Activated T-cell treated with anti-CD3 and anti-CD28 coated beads, Interleukin-2, amount 50 U/mL, for 48 hours (primary cell): ENCODE results near the gene EFEMP1.
"Not testable (repeated sequence)": the region's sequence is repeated elsewhere in the genome, so short reads cannot be mapped to it uniquely, and the experiment has no call there.

Source experiments
- DNase-seq, 2 experiments: peaks; one replicate each; pipeline ENCODE4 v3.0.0-alpha.2; 2020

Gene EFEMP1

GRCh38 chr2:55862673-55863390 lies 60.8 kb downstream of the EFEMP1 start:
- no peak for DNase-seq

DNA sequence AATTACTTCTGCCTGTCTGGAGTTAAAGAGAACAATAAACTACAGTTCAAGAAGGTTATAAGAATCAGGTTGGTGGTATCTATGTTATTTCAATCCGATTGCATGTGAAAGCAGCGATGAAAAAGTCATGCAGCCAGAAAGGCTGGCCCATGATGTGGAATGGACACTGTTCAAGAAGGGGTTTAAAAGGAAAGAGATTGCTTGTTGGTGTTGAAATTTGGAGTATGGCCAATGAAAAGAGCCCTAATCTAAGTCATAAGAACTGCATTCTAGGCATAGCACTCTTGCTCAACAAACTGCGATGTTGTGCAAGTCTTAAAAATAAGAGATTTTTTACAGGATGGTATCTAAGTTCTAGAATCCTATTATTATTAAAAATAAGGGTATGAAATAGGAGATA lies 61.3 kb downstream of the EFEMP1 start:
- no peak for DNase-seq

- DNase-seq: no peak
Measured at GRCh38 chr2:55861733-55862132, 61.8 kb downstream of the EFEMP1 start.

DNA sequence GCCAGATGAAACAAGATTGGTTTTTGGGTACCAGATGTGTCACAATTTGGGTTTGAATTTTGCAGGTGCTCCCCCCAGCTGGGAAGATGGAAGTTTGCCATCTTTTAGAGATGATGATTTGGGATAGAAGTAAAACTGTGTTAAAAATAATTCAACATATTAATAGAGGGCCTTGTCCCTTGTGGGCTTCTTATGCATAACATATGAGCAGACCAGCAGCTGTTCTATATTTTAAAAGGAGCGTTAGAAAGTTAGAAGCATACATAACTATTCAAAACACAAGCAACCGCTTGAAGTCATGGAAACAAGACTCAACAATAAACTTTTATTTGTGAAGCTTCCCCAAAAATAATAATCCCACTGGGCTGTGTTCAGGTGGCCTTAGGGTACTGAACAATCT lies 62.8 kb downstream of the EFEMP1 start:
- no peak for DNase-seq

DNA sequence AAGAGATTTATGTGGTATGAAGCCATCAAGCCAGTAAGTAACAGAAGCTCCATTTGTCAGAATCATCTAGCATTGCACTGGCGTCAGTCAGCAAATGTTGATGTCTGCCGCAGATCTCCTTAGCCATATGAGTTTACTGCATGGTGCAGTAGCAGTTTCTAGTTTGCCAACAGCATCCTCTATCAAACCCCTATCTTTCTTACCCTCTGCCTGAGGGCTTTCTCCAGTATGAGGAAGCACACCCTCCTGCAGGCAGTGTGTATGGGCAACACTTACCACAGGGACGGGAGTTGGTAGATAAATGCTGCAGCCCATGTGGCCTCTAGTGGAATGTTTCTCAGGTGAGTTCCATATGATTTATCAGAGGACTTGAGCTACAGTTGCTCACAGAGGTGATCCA lies 63.7 kb downstream of the EFEMP1 start:
- DNase-seq: no peak

DNA sequence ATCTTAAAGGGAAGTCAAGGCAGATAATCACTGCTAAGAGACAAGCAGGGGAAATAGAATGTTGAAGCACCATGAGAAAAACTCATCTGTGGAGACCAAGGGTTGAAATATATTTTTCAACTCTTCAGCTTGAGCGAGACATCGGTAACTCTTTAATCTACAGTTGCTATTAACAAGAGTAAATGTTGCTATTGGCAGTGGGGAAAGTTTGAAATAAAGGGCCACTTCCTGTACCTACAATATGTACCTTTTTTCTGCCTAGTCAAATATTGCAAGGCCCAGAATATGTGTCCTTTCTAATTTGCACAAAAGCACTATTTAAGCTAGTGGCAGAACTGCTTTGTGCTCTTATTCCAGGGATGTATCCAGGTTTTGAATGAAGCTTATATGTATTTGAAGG lies 65.8 kb downstream of the EFEMP1 start:
- no peak for DNase-seq

- no peak for DNase-seq
Measured at GRCh38 chr2:55856936-55857335, 66.6 kb downstream of the EFEMP1 start.

GRCh38 chr2:55848096-55848495 lies 75.5 kb downstream of the EFEMP1 start:
- no peak for DNase-seq

GRCh38 chr2:55846426-55846825 lies 77.2 kb downstream of the EFEMP1 start:
- DNase-seq: no peak

DNA sequence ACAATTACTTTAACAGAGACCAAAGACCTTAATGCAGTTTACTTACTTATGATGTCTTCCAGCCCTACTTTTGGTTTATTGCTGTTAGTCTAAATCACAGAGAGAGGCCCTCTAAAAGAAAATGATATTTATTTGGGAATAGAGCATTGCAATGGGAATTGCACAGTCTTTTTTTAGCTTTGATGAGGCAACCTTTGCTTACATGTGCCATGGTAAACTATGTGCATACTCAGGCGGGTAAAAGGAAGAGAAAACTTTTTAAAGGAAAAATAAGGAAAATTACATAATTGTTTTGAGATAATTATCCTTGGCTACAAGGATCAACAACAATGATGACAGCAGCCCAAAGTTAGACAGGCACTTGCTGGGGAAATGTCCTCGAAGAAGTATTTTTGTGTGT lies 78.6 kb downstream of the EFEMP1 start:
- no peak for DNase-seq

DNA sequence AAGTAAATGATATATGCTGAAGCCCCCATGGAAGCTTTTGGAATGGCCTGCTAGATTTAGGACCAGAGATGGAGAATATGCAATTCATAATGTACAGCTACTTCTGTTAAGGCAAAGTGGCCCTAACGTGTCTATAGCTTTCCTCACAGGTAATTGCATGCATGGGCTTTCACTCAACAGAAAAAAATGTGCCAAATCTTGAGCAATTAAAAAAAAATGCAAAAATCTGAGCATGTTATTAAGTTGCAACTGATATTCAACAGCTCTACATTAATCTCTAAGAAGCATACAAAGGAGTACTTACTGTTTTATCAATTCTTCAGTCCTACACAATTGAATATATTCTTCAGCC lies 79.6 kb downstream of the EFEMP1 start:
- no peak for DNase-seq

DNA sequence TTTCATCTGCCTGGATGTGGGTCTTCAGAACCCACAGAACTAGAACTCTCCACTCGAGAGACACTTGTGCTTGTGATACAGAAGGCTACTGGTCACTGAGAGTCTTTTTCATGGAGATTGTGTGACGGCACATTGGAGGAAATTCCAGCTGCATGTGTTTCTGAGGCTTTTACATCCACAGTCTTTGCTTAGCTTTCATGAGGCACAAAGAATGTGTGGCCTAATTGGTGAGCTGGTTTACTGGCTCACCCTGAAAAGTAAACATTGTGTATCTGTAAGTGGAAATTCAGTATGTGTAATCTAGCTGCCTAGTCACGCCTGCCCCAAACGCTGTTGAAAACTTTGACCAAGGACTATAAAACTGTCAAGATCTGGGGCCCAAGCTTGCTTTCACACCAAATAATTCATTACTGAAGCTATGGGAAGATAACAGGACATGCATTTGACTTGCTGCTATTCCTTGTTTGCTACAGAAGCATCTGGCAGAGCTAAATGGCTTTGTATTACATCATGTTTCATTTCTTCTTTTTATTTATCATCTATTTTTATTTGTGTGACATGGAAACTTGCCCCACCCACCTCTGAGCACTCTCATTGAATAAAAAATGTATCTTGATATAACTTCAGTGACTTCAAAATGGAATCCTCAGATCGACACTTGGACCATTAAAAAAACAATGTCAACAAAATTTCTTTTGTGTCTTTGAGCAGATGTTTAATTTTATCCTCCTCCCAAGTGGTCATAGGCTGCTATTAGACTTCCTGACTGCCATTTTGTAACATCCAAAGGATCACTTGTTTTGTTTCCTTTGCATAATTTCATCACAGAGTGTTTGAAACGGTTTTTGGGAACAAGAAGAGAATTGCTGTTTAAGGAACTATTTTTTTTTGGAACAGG lies 80.2 kb downstream of the EFEMP1 start:
- DNase-seq: no peak

DNA sequence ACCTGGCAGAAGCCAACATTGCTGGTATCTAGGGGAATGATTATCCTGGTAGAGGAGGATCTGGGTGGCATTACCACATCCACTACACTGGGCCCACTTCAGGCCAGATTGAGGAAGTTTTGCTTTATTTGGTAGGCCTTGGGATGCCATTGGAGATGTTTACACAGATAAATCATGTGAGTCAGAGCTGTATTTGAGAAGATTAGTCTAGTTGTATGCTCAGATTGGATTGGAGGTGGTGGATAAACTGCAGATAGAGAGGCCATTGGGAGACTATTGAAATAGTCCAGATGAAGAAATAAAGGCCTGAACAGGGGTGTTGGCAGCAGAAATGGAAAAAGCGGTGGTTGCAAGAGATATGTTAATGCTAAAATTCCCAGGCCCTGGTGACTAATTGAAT lies 81.5 kb downstream of the EFEMP1 start:
- DNase-seq: no peak

DNA sequence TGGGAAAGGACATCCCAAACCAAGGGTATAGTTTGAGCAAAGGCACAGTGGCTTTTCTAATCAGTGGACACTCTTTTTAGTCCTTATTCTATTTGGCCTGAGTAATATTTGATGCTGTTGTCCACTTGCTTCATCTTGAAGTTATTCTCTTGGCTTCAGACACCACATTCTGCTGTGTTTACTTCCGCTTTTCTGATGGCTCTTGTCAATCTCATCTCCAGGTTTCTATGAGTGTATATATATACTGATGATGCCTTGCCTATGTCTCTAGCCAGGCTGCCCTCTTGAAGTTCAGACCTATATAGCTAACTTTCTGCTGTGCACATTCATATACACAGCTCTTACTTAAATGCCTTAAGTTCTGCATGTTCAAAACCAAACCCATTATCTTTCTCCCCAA lies 83.1 kb downstream of the EFEMP1 start:
- no peak for DNase-seq

- DNase-seq: no peak
Measured at GRCh38 chr2:55839182-55839819, 84.3 kb downstream of the EFEMP1 start.

GRCh38 chr2:55838653-55839052 lies 84.9 kb downstream of the EFEMP1 start:
- no peak for DNase-seq

DNA sequence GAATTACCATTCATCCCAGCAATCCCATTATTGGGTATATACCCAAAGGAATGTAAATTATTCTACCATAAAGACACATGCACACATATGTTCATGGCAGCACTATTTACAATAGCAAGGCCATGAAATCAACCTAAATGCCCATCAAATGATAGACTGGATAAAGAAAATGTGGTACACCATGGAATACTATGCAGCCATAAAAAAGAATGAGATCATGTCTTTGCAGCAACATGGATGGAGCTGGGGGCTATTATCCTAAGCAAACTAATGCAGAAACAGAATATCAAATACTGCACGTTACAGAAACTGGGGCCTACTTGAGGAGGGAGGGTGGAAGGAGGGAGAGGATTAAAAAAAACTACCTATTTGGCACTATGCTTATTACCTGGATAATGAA lies 85.5 kb downstream of the EFEMP1 start:
- not testable (repeated sequence) for DNase-seq

DNA sequence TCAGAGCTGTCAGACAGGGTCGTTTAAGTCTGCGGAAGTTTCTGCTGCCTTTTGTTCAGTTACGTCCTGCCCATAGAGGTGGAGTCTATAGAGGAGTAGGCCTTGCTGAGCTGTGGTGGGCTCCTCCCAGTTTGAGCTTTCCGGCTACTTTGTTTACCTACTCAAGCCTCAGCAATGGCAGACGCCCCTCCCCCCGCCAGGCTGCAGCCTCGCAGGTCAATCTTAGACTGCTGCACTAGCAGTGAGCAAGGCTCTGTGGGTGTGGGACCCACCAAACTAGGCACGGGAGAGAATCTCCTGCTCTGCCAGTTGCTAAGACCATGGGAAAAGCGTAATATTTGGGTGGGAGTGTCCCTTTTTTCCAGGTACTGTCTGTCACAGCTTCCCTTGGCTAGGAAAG lies 86.5 kb downstream of the EFEMP1 start:
- no peak for DNase-seq

GRCh38 chr2:55831671-55832410 lies 91.7 kb downstream of the EFEMP1 start:
- DNase-seq: not testable (repeated sequence)

DNA sequence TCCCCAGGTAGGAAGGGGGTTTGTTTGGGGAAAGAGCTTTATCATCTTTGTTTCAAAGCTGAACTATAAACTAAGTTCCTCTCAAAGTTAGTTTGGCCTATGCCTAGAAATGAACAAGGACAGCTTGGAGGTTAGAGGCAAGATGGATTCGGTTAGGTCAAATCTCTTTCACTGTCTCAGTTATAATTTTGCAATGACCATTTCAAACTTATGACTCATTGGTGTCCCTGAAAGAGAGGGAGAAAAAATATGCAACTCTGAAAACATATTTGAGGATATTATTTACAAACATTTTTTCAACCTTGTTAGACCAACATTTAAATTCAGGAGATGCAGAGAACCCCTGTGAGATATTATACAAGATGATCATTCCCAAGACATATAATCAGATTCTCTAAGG lies 95.7 kb downstream of the EFEMP1 start:
- no peak for DNase-seq

- DNase-seq: not testable (repeated sequence)
Measured at GRCh38 chr2:55827428-55827827, 96.2 kb downstream of the EFEMP1 start.

DNA sequence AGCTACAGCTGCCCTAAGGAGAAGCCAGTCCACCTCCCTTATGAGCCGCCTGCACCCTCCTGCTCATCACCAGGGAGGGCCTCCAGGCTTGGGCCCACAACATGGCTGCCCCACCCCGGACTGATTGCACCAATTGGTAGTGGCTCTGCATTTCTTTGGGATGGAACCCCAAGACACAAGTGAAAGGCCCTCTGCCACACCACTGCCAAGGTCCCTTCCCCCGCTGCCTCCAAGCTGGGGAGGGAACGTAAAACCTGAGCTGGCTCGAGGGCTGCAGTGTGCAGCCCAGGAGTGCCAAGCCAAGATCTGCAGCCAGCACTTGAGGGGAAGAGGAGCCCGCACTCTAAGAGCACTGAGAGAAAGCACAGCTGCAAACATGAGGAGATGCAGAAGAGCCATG lies 97.3 kb downstream of the EFEMP1 start:
- no peak for DNase-seq

- no peak for DNase-seq
Measured at GRCh38 chr2:55824551-55825096, 99.0 kb downstream of the EFEMP1 start.
